Fibroblast of villous mesenchyme (primary cell): Measurements from ENCODE around the gene ACTN4. TPM values are rescaled to one million over a fixed set of nuclear protein-coding genes. Genes with fewer than 3 reads are reported as not detected.

Experiments used
- DNase-seq: peaks from one replicate; pipeline ENCODE4 v3.0.0-alpha.2; 2010; ENCODE audit warnings: low read depth
- H3K4me3 ChIP-seq: 2 replicates; pipeline ENCODE4 v1.5.1; 2011; ENCODE audit warnings: low read depth, mild to moderate bottlenecking, low read length
- total RNA-seq: library from RNA; depleted of rRNA; stranded (reverse); fragments of >200 nt; gene quantifications from 2 replicates; pipeline ENCODE4 v1.2.3, GENCODE V29; 2012
- TF ChIP-seq, protein P1 (sequence below): IDR thresholded peaks from 2 replicates; pipeline ENCODE4 v1.5.1; 2012; ENCODE audit warnings: low read depth, mild to moderate bottlenecking, low read length; ENCODE audit not compliant: insufficient read depth

The ACTN4 gene
- total RNA-seq, 1 donor, result 456 TPM

- no peak overlapping the region for H3K4me3 ChIP-seq
- DNase-seq, result no peak
- TF ChIP-seq, protein P1, sequence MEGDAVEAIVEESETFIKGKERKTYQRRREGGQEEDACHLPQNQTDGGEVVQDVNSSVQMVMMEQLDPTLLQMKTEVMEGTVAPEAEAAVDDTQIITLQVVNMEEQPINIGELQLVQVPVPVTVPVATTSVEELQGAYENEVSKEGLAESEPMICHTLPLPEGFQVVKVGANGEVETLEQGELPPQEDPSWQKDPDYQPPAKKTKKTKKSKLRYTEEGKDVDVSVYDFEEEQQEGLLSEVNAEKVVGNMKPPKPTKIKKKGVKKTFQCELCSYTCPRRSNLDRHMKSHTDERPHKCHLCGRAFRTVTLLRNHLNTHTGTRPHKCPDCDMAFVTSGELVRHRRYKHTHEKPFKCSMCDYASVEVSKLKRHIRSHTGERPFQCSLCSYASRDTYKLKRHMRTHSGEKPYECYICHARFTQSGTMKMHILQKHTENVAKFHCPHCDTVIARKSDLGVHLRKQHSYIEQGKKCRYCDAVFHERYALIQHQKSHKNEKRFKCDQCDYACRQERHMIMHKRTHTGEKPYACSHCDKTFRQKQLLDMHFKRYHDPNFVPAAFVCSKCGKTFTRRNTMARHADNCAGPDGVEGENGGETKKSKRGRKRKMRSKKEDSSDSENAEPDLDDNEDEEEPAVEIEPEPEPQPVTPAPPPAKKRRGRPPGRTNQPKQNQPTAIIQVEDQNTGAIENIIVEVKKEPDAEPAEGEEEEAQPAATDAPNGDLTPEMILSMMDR, result no peak
Measured at GRCh38 chr19:38715555-38715954, 68.1 kb downstream of the ACTN4 start.

DNA sequence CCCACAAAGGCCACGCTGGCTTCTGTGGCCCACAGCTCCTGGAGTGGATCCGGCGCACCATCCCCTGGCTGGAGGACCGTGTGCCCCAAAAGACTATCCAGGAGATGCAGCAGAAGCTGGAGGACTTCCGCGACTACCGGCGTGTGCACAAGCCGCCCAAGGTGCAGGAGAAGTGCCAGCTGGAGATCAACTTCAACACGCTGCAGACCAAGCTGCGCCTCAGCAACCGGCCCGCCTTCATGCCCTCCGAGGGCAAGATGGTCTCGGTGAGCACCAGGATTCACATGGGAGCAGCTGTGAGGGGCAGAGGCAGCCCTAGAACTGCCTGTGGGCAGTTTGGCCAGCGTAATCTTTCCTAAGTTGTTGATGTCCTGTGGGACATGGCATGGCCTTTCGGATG lies 69.6 kb downstream of the ACTN4 start:
- no peak overlapping the region for H3K4me3 ChIP-seq
- TF ChIP-seq, protein P1, result no peak
- DNase-seq, result no peak

GRCh38 chr19:38717855-38718254 lies 70.4 kb downstream of the ACTN4 start:
- no peak overlapping the region for H3K4me3 ChIP-seq
- DNase-seq, result no peak
- TF ChIP-seq, protein P1, result no peak

DNA sequence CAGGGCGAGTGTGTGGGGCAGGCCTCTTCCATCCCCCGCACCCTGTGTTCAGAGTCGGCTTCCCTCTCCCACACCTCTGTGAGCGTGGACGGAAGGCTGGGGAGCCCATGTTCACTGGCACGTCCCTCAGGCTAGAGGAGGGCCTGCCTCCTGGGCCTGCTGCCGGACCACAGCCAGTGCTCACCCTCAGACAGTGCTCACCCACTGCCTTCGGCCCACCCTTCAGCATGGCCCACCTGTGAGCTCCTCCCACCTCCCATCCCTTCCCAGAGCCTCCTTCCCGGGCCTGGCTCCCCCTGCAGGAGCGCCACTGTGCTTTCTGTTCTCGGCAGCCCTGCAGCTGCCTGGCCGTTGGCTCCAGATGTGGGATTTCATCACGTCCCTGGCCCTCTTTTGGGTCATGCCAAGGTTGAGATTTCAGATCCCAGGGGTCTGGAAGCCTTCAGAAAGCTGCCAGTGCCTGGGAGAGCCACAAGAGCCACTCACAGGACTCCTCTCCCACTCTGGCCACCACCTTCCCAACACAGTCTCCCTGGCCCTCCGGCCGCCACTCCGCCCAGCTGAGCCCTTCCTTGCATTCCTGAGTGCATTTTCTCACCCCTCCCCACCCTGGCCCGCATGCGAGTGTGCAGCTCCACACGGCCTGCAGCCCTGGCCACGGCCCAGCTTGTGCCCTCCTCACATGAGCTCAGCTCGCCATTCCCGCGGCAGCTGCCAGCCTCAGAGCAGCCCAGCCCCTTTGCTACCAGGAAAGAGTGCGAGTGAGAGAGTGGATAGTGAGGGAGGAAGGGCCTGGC lies 71.5 kb downstream of the ACTN4 start:
- peak; percentile 87 for DNase-seq

GRCh38 chr19:38719761-38720558 lies 72.5 kb downstream of the ACTN4 start:
- DNase-seq, result no peak

More for the DNA sequence above, 71.5 kb downstream of the ACTN4 start:
- no peak overlapping the region for H3K4me3 ChIP-seq
- TF ChIP-seq, protein P1, result peak; percentile 62

GRCh38 chr19:38720559-38721236 lies 73.2 kb downstream of the ACTN4 start:
- no peak for DNase-seq
- H3K4me3 ChIP-seq, result no peak overlapping the region
- TF ChIP-seq, protein P1, result no peak

More at GRCh38 chr19:38719761-38720558, 72.5 kb downstream of the ACTN4 start:
- H3K4me3 ChIP-seq, result no peak overlapping the region
- TF ChIP-seq, protein P1, result no peak
